HG03159 (cell line): ENCODE results near the gene BRWD1.

Experiments used
- ATAC-seq: cut with Tn5 transposase; IDR thresholded peaks from one replicate; pipeline ENCODE4 v1.9.1; 2021; ENCODE audit warnings: mild to moderate bottlenecking, moderate library complexity; ENCODE audit not compliant: unreplicated experiment

The BRWD1 gene

DNA sequence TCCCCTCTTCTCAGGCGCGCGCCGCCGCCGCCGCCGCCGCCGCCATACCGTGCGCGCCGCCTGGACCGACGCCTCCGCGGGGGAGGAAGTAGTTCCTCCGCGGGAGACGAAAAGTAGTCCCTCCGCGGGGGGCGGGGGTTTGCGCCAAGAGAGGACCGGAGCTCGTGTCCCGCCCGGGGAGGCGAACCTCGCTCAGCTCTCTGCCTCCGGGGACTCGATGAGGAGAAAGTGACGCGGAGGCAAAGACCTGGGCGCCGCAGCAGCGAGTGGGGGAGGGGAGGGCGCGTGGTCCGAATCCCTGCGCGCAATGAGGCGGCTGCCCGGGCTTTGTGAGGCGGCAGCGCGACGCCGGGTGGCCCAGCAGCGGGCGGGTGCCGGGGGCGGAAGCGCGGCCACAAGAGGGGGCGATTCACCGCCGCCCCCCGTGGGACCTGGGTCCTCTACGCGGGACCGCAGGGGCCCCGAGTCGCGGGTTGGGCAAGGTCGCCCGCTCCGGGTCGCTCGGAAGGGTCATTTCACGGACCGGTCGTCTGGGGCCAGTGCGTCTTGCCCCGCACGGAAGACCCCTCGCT, at the start of gene BRWD1:
Gene BRWD1 (minus strand): TSS at position 62 of the 572 bp plus-strand sequence. CDS start 141 bp downstream, outside the sequence.
- ATAC-seq = peak; percentile 50

DNA sequence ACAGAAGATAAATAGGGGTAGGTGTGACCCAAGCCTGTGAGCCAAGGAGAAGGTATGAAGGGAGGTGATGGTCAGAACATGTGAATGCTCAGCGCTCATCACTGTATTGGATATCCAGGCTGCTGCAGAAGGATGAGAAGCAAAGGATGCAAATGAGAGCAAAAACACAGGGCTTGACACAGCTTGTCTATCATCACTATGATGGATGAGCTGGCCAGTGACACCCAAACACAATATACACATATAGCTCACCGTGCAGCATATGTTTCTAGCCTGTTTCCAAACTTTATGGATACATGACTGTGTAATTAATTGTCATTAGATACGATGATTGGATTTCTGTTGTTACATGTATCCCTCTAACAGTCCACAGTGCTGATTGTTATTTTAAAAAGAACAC, 49.3 kb upstream of the BRWD1 start:
- ATAC-seq = no peak

GRCh38 chr21:39359382-39359781, 46.0 kb upstream of the BRWD1 start:
- no peak for ATAC-seq

DNA sequence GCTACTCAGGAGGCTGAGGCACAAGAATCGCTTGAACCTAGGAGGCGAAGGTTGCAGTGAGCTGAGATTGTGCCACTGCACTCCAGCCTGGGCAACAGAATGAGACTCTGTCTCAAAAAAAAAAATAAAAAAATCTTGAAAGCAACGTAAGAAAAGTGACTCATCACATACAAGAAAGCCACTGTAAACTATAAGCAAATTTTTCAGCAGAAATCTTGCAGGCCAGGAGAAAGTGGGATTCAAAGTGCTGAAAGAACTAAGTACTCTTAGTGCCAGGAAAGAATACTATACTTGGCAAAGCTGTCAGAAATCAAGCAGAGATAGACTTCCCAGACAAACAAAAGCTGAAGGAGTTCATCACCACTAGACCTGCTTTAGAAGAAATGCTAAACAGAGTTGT, 39.9 kb upstream of the BRWD1 start:
- no peak for ATAC-seq

DNA sequence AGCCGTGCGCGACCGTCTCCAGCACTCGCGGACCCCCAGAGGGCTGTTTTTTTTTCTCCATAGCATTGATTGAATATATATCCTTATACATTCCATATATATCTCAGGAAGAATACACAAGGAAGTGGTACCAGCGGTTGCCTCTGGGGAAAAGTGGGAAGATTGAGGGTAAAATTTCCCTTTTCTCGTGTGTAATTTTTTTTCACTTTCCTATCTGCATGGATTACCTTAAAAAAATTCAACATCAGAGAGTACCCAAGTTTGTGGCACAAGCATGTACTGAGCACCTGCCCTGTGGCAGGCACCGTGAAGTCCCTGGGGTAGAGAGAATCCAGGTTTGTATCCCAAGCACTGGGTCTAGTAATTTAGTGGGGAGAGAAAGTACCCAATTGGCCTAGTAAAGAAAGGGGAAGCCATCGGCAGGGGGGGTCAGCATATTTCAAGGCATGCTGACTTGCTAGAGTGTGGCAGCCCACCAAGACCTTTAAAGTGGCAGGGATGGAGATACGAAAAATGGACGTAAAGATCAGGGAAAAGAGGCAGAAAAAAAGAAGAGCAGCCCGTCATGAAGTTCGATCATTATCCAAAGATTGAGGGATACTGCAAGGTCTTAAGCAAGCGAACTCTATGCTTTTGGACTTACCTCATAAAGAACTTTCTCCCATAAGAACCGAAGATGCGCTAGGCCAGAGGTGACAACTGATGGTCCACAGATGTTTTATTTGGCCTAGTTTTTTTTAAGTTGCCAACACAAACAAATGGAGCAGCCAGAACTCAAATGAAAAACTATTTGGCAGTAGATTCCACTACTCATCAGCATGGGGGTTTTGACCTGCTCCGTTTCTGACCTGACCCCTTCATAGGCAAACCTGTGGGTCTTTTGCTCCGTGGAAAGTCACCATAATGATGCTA, 36.9 kb upstream of the BRWD1 start:
- no peak for ATAC-seq

GRCh38 chr21:39349211-39350093, 36.0 kb upstream of the BRWD1 start:
- peak; percentile 91 for ATAC-seq

DNA sequence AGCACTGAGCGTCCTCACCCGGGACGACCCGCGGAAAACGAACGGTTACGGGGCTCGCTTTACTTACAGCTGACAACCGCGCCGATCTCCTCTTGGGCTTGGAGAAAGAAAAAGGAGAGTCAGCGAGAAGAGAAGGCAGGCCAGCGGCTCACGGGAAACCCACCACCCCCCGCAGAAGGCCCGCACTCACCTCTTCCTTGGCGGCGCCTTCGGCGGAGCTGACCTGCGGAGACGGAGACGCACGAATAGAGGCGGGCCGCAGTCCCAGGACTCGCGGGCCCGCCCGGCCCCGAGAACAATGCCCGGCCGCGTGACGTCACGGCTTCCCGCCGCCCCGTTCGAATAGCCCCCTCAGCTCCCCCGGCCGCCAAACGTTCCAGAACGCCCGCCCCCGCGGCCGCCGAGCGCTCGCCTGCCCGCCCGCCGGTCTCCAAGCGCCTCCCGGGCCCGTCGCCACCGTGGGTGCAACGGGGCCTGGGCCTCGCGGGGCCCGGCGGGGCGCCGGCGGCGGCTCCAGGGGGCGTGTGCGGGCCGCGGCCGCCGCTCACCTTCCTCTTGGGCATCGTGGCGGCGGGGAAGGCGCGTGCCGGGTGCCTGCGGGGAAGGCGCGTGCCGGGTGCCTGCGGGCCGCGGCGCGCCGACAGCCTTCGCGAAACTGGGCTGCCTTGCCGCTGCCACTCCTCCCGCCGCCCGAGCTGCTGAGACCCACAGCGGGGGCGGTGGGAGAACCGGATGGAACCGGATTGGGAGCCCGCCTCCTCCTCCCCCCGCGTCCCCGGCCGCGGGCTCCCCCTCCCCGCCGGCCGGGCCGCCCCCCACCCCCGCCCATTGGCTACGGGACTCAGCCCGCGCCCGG, 35.2 kb upstream of the BRWD1 start, which contains the start of gene HMGN1:
Gene HMGN1 (minus strand): TSS at position 734 of the 856 bp plus-strand sequence. CDS start 171 bp downstream, at position 563.
- peak; percentile 51 for ATAC-seq

DNA sequence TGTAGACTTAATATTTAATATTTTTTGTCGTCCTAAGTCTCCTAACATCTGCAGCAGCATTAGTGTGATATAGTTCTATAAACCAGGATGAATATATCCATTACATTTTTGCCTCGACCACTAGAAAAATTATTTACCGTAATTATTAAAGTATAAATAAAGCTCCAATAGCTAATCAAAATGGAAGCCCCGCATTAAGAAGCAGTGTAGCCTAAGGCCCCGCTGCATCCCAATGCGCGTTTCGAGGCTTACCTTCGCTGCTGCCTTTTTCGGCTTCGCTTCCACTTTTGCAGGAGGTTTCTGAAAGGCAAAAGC, 34.6 kb upstream of the BRWD1 start:
- no peak for ATAC-seq

DNA sequence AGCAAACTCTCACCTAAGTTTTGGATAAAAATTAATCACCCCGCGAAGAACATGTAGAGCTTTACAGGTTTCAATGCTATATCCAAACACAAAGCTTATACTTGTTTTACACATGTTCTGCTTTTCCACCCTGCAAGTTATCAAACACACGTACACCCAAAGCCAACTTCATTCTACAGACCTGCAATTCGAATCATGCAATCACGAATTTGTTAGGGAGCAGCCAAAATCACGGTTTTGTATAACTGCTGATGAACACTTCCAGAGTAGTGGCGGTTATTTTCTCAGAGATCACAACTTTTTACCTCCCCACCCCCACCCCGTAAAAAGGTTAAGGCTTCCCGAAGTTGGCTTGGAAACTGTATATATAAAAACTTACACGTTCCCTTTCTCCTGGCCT, 34.1 kb upstream of the BRWD1 start:
- ATAC-seq = no peak

DNA sequence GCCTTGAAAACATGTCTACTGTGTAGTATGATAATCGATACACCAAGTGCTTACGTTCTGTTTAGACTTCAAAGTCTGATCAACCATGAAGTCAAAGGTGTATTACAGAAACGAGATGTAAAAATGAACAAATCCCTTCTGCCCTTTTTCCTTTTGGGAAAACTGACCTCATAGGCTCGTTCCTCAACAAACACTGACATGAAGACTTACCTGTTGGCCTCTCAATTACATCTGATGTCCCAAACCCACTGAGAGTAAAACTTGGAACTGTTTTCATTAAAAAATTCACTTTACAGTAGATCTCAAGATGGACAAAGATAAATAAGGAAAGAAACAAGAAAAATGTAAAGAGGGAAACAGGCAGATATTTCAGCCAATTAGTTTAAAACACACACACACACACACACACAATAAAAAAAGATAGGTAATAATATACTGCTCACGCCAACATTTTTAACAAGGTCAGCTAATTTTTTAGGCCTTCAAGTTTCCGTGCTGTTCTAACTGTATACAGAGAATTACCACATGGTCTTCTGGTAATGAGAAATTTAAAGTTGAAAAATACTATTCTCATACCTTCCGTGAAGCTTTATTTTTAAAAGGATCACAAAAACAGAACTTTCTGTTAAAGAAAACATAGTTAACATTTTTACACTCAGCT, 33.4 kb upstream of the BRWD1 start:
- ATAC-seq = no peak

- no peak for ATAC-seq
Measured at GRCh38 chr21:39346206-39346605, 32.8 kb upstream of the BRWD1 start.

- ATAC-seq = no peak
Measured at GRCh38 chr21:39345440-39345839, 32.0 kb upstream of the BRWD1 start.

DNA sequence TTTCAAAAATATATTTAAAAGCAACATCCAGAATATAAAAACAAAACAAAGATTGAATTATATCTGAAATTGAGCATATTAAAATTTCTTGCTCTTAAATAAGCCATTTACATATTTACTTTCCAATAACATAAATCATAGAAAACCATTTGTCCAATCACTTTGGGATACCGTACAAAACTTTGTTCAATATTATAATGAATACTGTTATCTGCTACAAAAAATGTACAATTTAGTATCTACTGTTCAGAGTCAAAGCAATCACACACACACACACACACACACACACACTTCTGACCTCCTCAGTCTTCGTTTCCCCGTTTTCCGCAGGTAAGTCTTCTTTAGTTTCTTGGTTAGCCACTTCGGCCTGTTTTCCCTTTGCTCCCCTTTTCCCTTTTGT, 31.4 kb upstream of the BRWD1 start:
- no peak for ATAC-seq

GRCh38 chr21:39341249-39341923, 28.0 kb upstream of the BRWD1 start:
- ATAC-seq = no peak

- no peak for ATAC-seq
Measured at GRCh38 chr21:39340687-39341086, 27.3 kb upstream of the BRWD1 start.

DNA sequence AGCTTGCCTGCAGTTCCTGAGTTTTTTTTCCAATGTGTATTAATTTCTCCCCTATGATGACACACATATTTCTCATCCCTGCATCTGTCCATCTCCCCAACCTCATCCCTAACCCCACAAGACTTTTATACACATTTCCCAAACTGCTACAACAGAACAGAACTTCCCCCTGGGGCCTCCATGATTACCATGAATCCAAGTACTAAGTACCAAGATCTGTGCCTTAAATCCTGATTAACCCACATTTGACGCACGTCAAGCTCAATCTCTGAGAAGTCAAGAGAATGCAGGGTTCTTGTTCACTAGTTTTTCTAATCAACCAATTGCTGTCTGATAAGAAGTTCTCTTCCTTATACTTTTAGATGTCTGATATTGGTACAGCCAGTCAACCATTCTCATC, 25.8 kb upstream of the BRWD1 start:
- ATAC-seq = no peak

- no peak for ATAC-seq
Measured at GRCh38 chr21:39336457-39337008, 23.1 kb upstream of the BRWD1 start.

- ATAC-seq = no peak
Measured at GRCh38 chr21:39334611-39335010, 21.2 kb upstream of the BRWD1 start.

- ATAC-seq = no peak
Measured at GRCh38 chr21:39332175-39332574, 18.7 kb upstream of the BRWD1 start.
